Measurements from ENCODE around the gene AVPR2. TPM values are rescaled to one million over a fixed set of nuclear protein-coding genes. Genes with fewer than 3 reads are reported as not detected.

Gene AVPR2
- total and polyA plus RNA-seq, 2 donors (not counting 1 experiment from before 2014, with no cell fraction given): not detected

GRCh38 chrX:153878969-153879653, 25.4 kb upstream of the AVPR2 start:
- H3K4me1 ChIP-seq (ENCODE audit: control insufficient read depth, extremely low read depth, insufficient read depth, low read length): no peaks in the 10 kb centered on the region
- H3K4me2 ChIP-seq (ENCODE audit: extremely low read depth, insufficient read depth, low read length): no peak overlapping the region
- no peaks in the 10 kb centered on the region for H3K79me2 ChIP-seq (ENCODE audit: control insufficient read depth, insufficient read depth, low read length)
- TF ChIP-seq CTCF (conservative IDR thresholded peaks at IDR 0.05 in 1 of 2, IDR thresholded peaks at IDR 0.05 in 1 of 2; ENCODE audit: low read depth in 1 of 2, low read length in 2 of 2) (no peak), EZH2 (IDR thresholded peaks at IDR 0.05; ENCODE audit: low read length, missing control alignments) (no peak)
- no peaks in the 10 kb centered on the region for H3K9me3 ChIP-seq (ENCODE audit: control insufficient read depth, insufficient read depth, low read depth, low read length)
- H3K27me3 ChIP-seq (ENCODE audit: control insufficient read depth, insufficient read depth, low read length): peaks cover 8% of the 10 kb centered on the region
- no peak overlapping the region for H3K9ac ChIP-seq (ENCODE audit: insufficient read depth, low read length)
- no peak overlapping the region for H3K4me3 ChIP-seq (replicated peaks in 1 of 4; ENCODE audit: control extremely low read depth in 1 of 4, insufficient read depth in 1 of 4, low read depth in 3 of 4, low read length in 4 of 4)
- H4K20me1 ChIP-seq (ENCODE audit: control insufficient read depth, extremely low read depth, insufficient read depth, low read length): no peaks in the 10 kb centered on the region
- no peak overlapping the region for H2AFZ ChIP-seq (ENCODE audit: low read length)
- no peaks in the 10 kb centered on the region for H3K36me3 ChIP-seq (ENCODE audit: control insufficient read depth, insufficient read depth, low read length)
- no peak for DNase-seq (ENCODE audit: low read depth in 2 of 2)
- H3K27ac ChIP-seq (ENCODE audit: insufficient read depth, low read length): no peak overlapping the region

- Histone ChIP-seq H3K27me3 (ENCODE audit: control insufficient read depth, insufficient read depth, low read length) (peaks cover 15% of the 10 kb centered on the region), H3K9me3 (ENCODE audit: control insufficient read depth, insufficient read depth, low read depth, low read length) (no peaks in the 10 kb centered on the region), H3K9ac (ENCODE audit: insufficient read depth, low read length) (no peak overlapping the region), H2AFZ (ENCODE audit: low read length) (no peak overlapping the region), H3K79me2 (ENCODE audit: control insufficient read depth, insufficient read depth, low read length) (no peaks in the 10 kb centered on the region), H4K20me1 (ENCODE audit: control insufficient read depth, extremely low read depth, insufficient read depth, low read length) (no peaks in the 10 kb centered on the region), H3K4me2 (ENCODE audit: extremely low read depth, insufficient read depth, low read length) (no peak overlapping the region), H3K4me3 (replicated peaks in 1 of 4; ENCODE audit: control extremely low read depth in 1 of 4, insufficient read depth in 1 of 4, low read depth in 3 of 4, low read length in 4 of 4) (no peak overlapping the region), H3K36me3 (ENCODE audit: control insufficient read depth, insufficient read depth, low read length) (no peaks in the 10 kb centered on the region), H3K27ac (ENCODE audit: insufficient read depth, low read length) (no peak overlapping the region), H3K4me1 (ENCODE audit: control insufficient read depth, extremely low read depth, insufficient read depth, low read length) (no peaks in the 10 kb centered on the region)
- no peak for DNase-seq (ENCODE audit: low read depth in 2 of 2)
- TF ChIP-seq EZH2 (IDR thresholded peaks at IDR 0.05; ENCODE audit: low read length, missing control alignments): no peak
- no peak for TF ChIP-seq CTCF (conservative IDR thresholded peaks at IDR 0.05 in 1 of 2, IDR thresholded peaks at IDR 0.05 in 1 of 2; ENCODE audit: low read depth in 1 of 2, low read length in 2 of 2)
Observed at GRCh38 chrX:153879741-153880439, 24.6 kb upstream of the AVPR2 start.

- Histone ChIP-seq H3K4me3 (replicated peaks in 1 of 4; ENCODE audit: control extremely low read depth in 1 of 4, insufficient read depth in 1 of 4, low read depth in 3 of 4, low read length in 4 of 4) (no peak overlapping the region), H3K9ac (ENCODE audit: insufficient read depth, low read length) (no peak overlapping the region), H4K20me1 (ENCODE audit: control insufficient read depth, extremely low read depth, insufficient read depth, low read length) (no peaks in the 10 kb centered on the region), H3K27ac (ENCODE audit: insufficient read depth, low read length) (no peak overlapping the region), H3K4me1 (ENCODE audit: control insufficient read depth, extremely low read depth, insufficient read depth, low read length) (no peaks in the 10 kb centered on the region), H3K36me3 (ENCODE audit: control insufficient read depth, insufficient read depth, low read length) (no peaks in the 10 kb centered on the region), H3K27me3 (ENCODE audit: control insufficient read depth, insufficient read depth, low read length) (peaks cover 20% of the 10 kb centered on the region), H3K9me3 (ENCODE audit: control insufficient read depth, insufficient read depth, low read depth, low read length) (no peaks in the 10 kb centered on the region), H3K4me2 (ENCODE audit: extremely low read depth, insufficient read depth, low read length) (no peak overlapping the region), H3K79me2 (ENCODE audit: control insufficient read depth, insufficient read depth, low read length) (no peaks in the 10 kb centered on the region), H2AFZ (ENCODE audit: low read length) (no peak overlapping the region)
- no peak for DNase-seq (ENCODE audit: low read depth in 2 of 2)
- no peak for TF ChIP-seq EZH2 (IDR thresholded peaks at IDR 0.05; ENCODE audit: low read length, missing control alignments)
- no peak for TF ChIP-seq CTCF (conservative IDR thresholded peaks at IDR 0.05 in 1 of 2, IDR thresholded peaks at IDR 0.05 in 1 of 2; ENCODE audit: low read depth in 1 of 2, low read length in 2 of 2)
Observed at GRCh38 chrX:153880440-153880815, 24.0 kb upstream of the AVPR2 start.

All from fibroblast of lung (primary cell).